ENCODE measurements around the gene VPS13A. TPM values are rescaled to one million over a fixed set of nuclear protein-coding genes. Genes with fewer than 3 reads are reported as not detected.

VPS13A gene
- total and polyA plus RNA-seq, 3 donors from 2014 or later: 27.4 to 71.4 (median 40.3) TPM

DNA sequence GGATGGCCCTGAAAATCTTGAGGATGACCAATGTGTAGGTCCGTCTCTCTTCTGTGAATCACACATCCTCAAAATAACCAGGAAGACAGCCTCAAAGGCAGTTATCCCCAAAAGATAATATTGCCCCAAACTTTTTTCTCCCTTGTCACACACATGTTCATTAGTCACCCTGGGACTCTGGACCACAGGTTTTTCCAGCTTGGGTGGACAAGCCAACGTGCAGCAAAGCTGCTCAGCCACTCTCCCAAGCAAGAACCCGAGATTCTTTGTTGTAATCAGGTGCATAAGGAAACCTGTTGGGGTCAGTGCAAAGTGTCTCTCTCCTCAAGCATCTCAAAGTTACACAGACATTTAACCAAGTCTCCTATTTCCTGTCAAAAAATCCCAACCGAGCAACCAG, 274.2 kb downstream of the VPS13A start:
- intact Hi-C loops (cut with DNase I; ENCODE audit: low total_unique reads): loop anchor here (10.0 kb wide), 1 partner anchor 293 kb away; no protein-coding TSS in a partner anchor
- TF ChIP-seq, protein P1, sequence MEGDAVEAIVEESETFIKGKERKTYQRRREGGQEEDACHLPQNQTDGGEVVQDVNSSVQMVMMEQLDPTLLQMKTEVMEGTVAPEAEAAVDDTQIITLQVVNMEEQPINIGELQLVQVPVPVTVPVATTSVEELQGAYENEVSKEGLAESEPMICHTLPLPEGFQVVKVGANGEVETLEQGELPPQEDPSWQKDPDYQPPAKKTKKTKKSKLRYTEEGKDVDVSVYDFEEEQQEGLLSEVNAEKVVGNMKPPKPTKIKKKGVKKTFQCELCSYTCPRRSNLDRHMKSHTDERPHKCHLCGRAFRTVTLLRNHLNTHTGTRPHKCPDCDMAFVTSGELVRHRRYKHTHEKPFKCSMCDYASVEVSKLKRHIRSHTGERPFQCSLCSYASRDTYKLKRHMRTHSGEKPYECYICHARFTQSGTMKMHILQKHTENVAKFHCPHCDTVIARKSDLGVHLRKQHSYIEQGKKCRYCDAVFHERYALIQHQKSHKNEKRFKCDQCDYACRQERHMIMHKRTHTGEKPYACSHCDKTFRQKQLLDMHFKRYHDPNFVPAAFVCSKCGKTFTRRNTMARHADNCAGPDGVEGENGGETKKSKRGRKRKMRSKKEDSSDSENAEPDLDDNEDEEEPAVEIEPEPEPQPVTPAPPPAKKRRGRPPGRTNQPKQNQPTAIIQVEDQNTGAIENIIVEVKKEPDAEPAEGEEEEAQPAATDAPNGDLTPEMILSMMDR (IDR thresholded peaks at IDR 0.05): no peak
- no peak for TF ChIP-seq POLR2A (IDR thresholded peaks at IDR 0.05)
- WGBS, 2 donors: 96 to 97% methylated on average over 4 of the region's 4 CpGs
- H3K36me3 ChIP-seq (ENCODE audit: low read depth, missing control alignments): no peaks in the 10 kb centered on the region
- no peaks in the 10 kb centered on the region for H3K27me3 ChIP-seq
- H3K4me1 ChIP-seq: no peaks in the 10 kb centered on the region
- no peak overlapping the region for H3K4me3 ChIP-seq
- DNase-seq: no peak
- no peaks in the 10 kb centered on the region for H3K9me3 ChIP-seq
- no peak overlapping the region for H3K27ac ChIP-seq

DNA sequence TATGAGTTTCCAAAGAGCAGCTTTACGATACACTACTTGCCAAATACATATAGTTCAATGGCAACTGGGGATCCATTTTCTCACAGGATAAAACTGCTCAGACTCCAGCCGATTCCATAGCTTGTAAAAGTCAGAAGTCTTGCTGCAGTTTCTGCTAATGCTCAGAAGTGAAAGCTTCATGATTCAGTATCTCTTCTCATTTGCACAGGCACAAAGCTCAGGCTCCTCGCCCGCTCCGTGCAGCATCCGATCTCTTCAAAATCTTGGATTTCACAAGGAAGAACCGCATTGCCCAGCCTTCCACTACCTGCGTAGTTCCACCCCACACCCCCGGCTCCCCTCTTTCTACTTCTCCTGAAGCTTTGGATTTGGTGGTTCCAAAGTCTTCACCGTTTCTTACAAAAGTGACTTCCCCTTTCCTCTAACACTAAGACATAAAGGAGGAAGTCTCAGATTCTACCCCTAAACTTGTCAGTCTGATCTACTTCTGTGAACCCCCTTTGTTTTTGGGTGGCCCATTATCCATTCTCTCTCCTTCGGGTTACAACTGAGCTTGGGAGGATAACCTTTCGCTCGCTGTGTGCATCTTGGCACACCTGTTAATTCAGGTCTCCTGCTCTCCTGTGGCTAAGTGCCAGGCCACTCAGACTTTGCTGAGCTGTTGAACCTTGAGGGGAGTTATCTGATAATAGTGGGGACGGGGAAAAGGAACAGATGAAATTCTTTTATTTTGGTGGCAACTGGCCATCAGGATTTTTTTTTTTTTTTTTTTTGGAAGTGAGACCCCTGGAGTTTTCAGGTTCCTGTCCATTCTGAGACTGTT, 276.7 kb downstream of the VPS13A start:
- H3K4me1 ChIP-seq: peaks cover 4% of the 10 kb centered on the region
- no peaks in the 10 kb centered on the region for H3K9me3 ChIP-seq
- H3K36me3 ChIP-seq (ENCODE audit: low read depth, missing control alignments): no peaks in the 10 kb centered on the region
- no peak for DNase-seq
- H3K27me3 ChIP-seq: no peaks in the 10 kb centered on the region
- intact Hi-C loops (cut with DNase I; ENCODE audit: low total_unique reads): loop anchor here (10.0 kb wide), 1 partner anchor 291 kb away; no protein-coding TSS in a partner anchor
- TF ChIP-seq, protein P1 (IDR thresholded peaks at IDR 0.05): no peak
- TF ChIP-seq POLR2A (IDR thresholded peaks at IDR 0.05): no peak
- H3K27ac ChIP-seq: no peak overlapping the region
- WGBS, 2 donors: 74 to 86% methylated on average over 14 of the region's 14 CpGs
- H3K4me3 ChIP-seq: no peak overlapping the region

DNA sequence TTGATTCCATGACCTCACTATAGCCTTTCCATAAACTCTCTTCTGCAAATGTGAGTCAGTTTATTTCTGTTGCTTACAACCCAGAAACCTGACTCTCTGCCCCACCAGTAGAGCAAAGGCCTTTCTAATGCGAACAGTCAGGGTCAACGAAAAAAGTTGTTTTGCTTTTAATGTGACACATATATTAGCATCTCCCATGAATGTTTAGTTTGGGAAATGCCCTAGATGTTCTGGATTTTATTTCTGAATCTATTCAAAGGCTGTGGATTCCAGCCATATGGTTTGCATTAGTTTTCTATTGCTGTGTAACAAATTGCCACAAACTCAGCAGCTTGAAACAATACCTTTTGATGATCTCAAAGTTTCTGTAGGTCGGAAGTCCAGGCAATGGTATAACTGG, 277.3 kb downstream of the VPS13A start:
- TF ChIP-seq, protein P1 (IDR thresholded peaks at IDR 0.05): no peak
- no peak for TF ChIP-seq POLR2A (IDR thresholded peaks at IDR 0.05)
- no peak overlapping the region for H3K27ac ChIP-seq
- no peak overlapping the region for H3K4me3 ChIP-seq
- no peaks in the 10 kb centered on the region for H3K36me3 ChIP-seq (ENCODE audit: low read depth, missing control alignments)
- intact Hi-C loops (cut with DNase I; ENCODE audit: low total_unique reads): loop anchor here (10.0 kb wide), 1 partner anchor 290 kb away; no protein-coding TSS in a partner anchor
- no peaks in the 10 kb centered on the region for H3K27me3 ChIP-seq
- 89 to 100% methylated on average over 3 of the region's 3 CpGs for WGBS, 2 donors
- H3K9me3 ChIP-seq: no peaks in the 10 kb centered on the region
- DNase-seq: no peak
- H3K4me1 ChIP-seq: peaks cover 4% of the 10 kb centered on the region

DNA sequence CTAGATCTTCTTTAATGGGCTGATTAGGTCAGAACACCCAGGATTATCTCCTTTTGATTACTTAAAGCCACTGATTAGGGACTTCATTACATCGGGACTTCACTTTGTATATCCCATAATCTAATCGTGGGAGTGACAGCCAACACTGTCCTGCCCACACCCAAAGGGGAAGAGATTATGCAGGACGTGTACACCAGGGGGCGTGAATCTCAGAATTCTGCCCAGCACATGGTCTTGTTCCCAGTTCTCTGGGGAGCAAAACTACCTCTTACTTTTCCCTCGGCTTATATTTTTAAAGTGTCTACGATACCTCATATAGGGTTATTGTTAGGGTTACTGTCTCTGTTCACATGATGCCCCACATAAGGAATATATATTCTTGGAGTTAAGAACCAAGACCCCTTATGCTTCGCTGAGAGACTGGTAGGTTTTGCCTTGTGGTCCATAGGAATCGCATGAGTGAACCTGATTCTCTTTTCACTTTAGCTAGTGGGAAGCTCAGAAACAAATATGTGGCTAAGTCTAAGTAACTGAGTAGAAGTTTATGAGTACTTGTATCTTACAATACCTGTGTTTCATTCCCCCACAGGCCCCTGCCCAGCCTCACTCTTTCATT, 278.1 kb downstream of the VPS13A start:
- no peak overlapping the region for H3K27ac ChIP-seq
- H3K36me3 ChIP-seq (ENCODE audit: low read depth, missing control alignments): no peaks in the 10 kb centered on the region
- WGBS, 2 donors: 74 to 78% methylated on average over 8 of the region's 8 CpGs
- H3K27me3 ChIP-seq: no peaks in the 10 kb centered on the region
- H3K4me1 ChIP-seq: peaks cover 4% of the 10 kb centered on the region
- H3K4me3 ChIP-seq: no peak overlapping the region
- peak; percentile 36 for DNase-seq
- TF ChIP-seq POLR2A (IDR thresholded peaks at IDR 0.05): no peak
- TF ChIP-seq, protein P1 (IDR thresholded peaks at IDR 0.05): peak in 2 of 3 experiments; percentile 25 to 31
- no peaks in the 10 kb centered on the region for H3K9me3 ChIP-seq
- intact Hi-C loops (cut with DNase I; ENCODE audit: low total_unique reads): loop anchor here (10.0 kb wide), 1 partner anchor 289 kb away; no protein-coding TSS in a partner anchor
